DOHH2 (cell line): ENCODE data around the gene YWHAQ.
"Not testable (repeated sequence)": the region's sequence is repeated elsewhere in the genome, so short reads cannot be mapped to it uniquely, and the experiment has no call there.

Experiments used
- H3F3A ChIP-seq: fragments of 200-600 bp; sonication (generic), shearing (Covaris generic); 2 replicates; pipeline ENCODE4 v1.6.0; 2016; ENCODE audit warnings: antibody characterized with exemption, mild to moderate bottlenecking; ENCODE audit not compliant: control insufficient read depth, insufficient read depth
- H3K27ac ChIP-seq: fragments of 200-600 bp; sonication (generic); 2 replicates; pipeline ENCODE4 v1.5.1; 2014; ENCODE audit warnings: low read depth, mild to moderate bottlenecking, low read length, moderate library complexity
- H3K27me3 ChIP-seq: fragments of 200-600 bp; sonication (generic); 2 replicates; pipeline ENCODE4 v1.6.1; 2014; ENCODE audit warnings: mild to moderate bottlenecking, low read length, mixed read lengths; ENCODE audit not compliant: control insufficient read depth
- H3K36me3 ChIP-seq: fragments of 200-600 bp; sonication (generic); 2 replicates; pipeline ENCODE4 v1.6.1; 2014; ENCODE audit warnings: mild to moderate bottlenecking, low read length, moderate library complexity, mixed read lengths; ENCODE audit not compliant: control insufficient read depth
- H3K4me1 ChIP-seq: fragments of 200-600 bp; sonication (generic); 2 replicates; pipeline ENCODE4 v1.6.1; 2014; ENCODE audit warnings: mild to moderate bottlenecking, low read length, mixed read lengths; ENCODE audit not compliant: control insufficient read depth
- H3K4me2 ChIP-seq: fragments of 200-600 bp; sonication (generic); 2 replicates; pipeline ENCODE4 v1.6.0; 2014; ENCODE audit warnings: mild to moderate bottlenecking, low read length, moderate library complexity
- H3K4me3 ChIP-seq: fragments of 200-600 bp; sonication (generic); 2 replicates; pipeline ENCODE4 v1.5.1; 2014; ENCODE audit warnings: mild to moderate bottlenecking, low read length, mixed read lengths
- H3K79me2 ChIP-seq: fragments of 200-600 bp; sonication (generic); 2 replicates; pipeline ENCODE4 v1.6.1; 2014; ENCODE audit warnings: mild to moderate bottlenecking, low read length, mixed read lengths; ENCODE audit not compliant: control insufficient read depth
- H3K9me2 ChIP-seq: fragments of 200-600 bp; sonication (generic); replicated peaks from 2 replicates; pipeline ENCODE4 v1.6.1; 2014; ENCODE audit warnings: mild to moderate bottlenecking, low read length, mixed read lengths; ENCODE audit not compliant: control insufficient read depth
- H3K9me3 ChIP-seq: fragments of 200-600 bp; sonication (generic); 2 replicates; pipeline ENCODE4 v1.6.1; 2014; ENCODE audit warnings: antibody characterized with exemption, low read length, mixed read lengths; ENCODE audit not compliant: control insufficient read depth, insufficient read depth
- H4K20me1 ChIP-seq: fragments of 200-600 bp; sonication (generic); 2 replicates; pipeline ENCODE4 v1.6.0; 2014; ENCODE audit warnings: low read depth, mild to moderate bottlenecking, antibody characterized with exemption, low read length, moderate library complexity; ENCODE audit not compliant: control insufficient read depth, insufficient read depth
- EZH2phosphoT487 ChIP-seq: fragments of 200-600 bp; sonication (generic); IDR thresholded peaks from 2 replicates; pipeline ENCODE4 v1.6.1; 2017; ENCODE audit warnings: borderline replicate concordance, mild to moderate bottlenecking, antibody characterized with exemption, low read length, moderate library complexity, mixed read lengths
- TF ChIP-seq, protein P1 (sequence below): fragments of 200-600 bp; sonication (generic); IDR thresholded peaks from one replicate; pipeline ENCODE4 v1.5.1; 2014; ENCODE audit warnings: antibody characterized with exemption, mild to moderate bottlenecking, low read depth, low read length; ENCODE audit not compliant: poor library complexity, severe bottlenecking

The YWHAQ gene

DNA sequence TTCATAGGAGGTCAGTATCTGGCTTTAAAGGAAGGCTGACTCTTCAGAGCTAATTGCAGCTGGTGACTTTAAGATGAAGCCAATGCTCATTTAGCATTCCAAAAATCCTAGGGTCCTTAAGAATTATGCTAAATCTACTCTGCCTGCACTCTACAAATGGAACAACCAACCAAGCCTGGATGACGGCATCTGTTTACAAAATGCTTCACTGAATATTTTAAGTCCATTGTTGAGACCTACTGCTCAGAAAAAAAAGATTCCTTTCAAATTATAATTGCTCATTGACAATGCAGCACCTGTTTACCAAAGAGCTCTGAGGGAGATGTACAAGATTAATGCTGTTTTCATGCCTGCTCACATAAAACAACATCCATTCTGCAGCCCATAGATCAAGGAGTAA, 31.4 kb downstream of the YWHAQ start:
- peaks cover 25% of the 10 kb centered on the region for H3K4me1 ChIP-seq
- H3K9me3 ChIP-seq = no peaks in the 10 kb centered on the region
- H3K9me2 ChIP-seq = no peaks in the 10 kb centered on the region
- H3K27ac ChIP-seq = no peak overlapping the region
- peaks cover 98% of the 10 kb centered on the region for H3K79me2 ChIP-seq
- 0 out of 2 replicates have a peak, but pooled peaks cover 8% of the 10 kb centered on the region for H3F3A ChIP-seq
- no peaks in the 10 kb centered on the region for H3K27me3 ChIP-seq
- TF ChIP-seq EZH2phosphoT487 = no peak
- TF ChIP-seq, protein P1, sequence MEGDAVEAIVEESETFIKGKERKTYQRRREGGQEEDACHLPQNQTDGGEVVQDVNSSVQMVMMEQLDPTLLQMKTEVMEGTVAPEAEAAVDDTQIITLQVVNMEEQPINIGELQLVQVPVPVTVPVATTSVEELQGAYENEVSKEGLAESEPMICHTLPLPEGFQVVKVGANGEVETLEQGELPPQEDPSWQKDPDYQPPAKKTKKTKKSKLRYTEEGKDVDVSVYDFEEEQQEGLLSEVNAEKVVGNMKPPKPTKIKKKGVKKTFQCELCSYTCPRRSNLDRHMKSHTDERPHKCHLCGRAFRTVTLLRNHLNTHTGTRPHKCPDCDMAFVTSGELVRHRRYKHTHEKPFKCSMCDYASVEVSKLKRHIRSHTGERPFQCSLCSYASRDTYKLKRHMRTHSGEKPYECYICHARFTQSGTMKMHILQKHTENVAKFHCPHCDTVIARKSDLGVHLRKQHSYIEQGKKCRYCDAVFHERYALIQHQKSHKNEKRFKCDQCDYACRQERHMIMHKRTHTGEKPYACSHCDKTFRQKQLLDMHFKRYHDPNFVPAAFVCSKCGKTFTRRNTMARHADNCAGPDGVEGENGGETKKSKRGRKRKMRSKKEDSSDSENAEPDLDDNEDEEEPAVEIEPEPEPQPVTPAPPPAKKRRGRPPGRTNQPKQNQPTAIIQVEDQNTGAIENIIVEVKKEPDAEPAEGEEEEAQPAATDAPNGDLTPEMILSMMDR = no peak
- H3K36me3 ChIP-seq = peaks cover 41% of the 10 kb centered on the region
- peaks cover 11% of the 10 kb centered on the region; the same call in 1 of the 2 replicates for H4K20me1 ChIP-seq
- H3K4me3 ChIP-seq = no peak overlapping the region
- H3K4me2 ChIP-seq = no peak overlapping the region

DNA sequence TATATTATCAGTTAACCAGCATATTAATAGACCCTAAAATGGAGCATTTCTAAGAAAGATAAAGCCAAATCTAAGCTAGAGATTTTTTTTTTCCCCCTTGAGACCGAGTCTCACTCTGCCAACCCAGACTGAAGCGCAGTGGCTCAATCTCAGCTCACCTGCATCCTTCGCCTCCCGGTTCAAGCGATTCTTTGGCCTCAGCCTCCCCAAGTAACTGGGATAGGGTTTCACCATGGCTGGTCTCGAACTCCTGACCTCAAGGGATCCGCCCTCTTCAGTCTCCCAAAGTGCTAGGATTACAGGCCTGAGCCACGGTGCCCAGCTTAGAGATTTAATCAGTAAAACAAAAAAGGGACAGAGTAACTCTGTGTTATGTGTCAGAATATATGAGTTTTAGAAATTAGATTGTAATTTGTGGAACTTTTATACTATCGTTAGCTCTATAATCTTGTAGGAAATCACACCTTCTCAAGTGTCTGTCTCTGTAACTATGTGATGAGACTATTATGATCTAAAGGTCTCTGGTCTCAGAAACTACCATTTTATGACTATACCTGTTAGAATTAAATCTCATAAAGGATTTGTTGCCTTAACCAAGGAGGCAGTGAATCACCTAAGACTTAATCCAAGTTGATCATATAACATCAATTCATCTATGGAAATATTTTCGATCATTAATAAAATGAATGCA, 34.0 kb downstream of the YWHAQ start:
- H3F3A ChIP-seq = 0 out of 2 replicates have a peak, but pooled peaks cover 8% of the 10 kb centered on the region
- no peaks in the 10 kb centered on the region for H3K9me3 ChIP-seq
- peaks cover 98% of the 10 kb centered on the region for H3K79me2 ChIP-seq
- TF ChIP-seq, protein P1 = no peak
- no peak for TF ChIP-seq EZH2phosphoT487
- peaks cover 48% of the 10 kb centered on the region for H3K36me3 ChIP-seq
- peaks cover 25% of the 10 kb centered on the region for H3K4me1 ChIP-seq
- no peak overlapping the region for H3K4me3 ChIP-seq
- peaks cover 11% of the 10 kb centered on the region; the same call in 1 of the 2 replicates for H4K20me1 ChIP-seq
- no peaks in the 10 kb centered on the region for H3K27me3 ChIP-seq
- no peak overlapping the region for H3K27ac ChIP-seq
- no peaks in the 10 kb centered on the region for H3K9me2 ChIP-seq
- H3K4me2 ChIP-seq = peak overlapping the region; percentile 5; the same call in 1 of the 2 replicates

DNA sequence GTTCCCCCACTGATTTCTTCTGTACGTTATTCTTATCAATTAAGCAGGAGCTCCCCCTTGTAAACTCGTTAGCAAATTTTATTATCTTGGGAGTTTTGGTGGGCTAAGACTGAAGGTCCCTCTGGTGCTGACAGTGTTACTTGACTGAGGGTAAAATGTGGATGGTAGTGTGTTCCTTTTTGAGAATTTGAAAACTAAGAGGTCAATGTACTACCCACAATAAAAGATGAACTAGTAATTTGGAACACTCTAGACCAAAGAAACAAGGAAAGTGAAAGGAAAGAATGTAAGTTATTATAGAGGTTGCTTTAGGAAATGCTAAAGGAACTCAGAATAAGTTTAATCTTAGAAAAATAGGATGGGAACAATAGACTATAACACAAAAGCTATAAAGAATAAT, 35.1 kb downstream of the YWHAQ start:
- H3K9me3 ChIP-seq = no peaks in the 10 kb centered on the region
- H3K36me3 ChIP-seq = peaks cover 50% of the 10 kb centered on the region
- peaks cover 11% of the 10 kb centered on the region; the same call in 1 of the 2 replicates for H4K20me1 ChIP-seq
- H3K9me2 ChIP-seq = no peaks in the 10 kb centered on the region
- H3K4me2 ChIP-seq = no peak overlapping the region
- no peak overlapping the region for H3K27ac ChIP-seq
- H3F3A ChIP-seq = 0 out of 2 replicates have a peak, but pooled peaks cover 8% of the 10 kb centered on the region
- H3K79me2 ChIP-seq = peaks cover 98% of the 10 kb centered on the region
- H3K4me3 ChIP-seq = no peak overlapping the region
- TF ChIP-seq, protein P1 = no peak
- TF ChIP-seq EZH2phosphoT487 = no peak
- no peaks in the 10 kb centered on the region for H3K27me3 ChIP-seq
- H3K4me1 ChIP-seq = peaks cover 25% of the 10 kb centered on the region

DNA sequence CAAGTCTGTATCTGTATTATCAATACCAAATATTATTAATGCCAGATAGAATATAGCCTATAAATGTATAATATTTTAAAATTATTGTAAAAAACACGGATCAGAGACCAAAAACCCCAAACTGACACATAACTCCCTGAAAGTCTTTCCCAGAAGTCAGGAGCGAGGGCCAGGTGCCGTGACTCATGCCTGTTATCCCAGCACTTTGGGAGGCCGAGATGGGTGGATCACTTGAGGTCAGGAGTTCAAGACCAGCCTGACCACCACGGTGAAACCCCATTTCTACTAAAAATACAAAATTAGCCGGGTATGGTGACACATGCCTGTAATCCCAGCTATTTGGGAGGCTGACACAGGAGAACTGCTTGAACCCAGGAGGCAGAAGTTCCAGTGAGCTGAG, 35.5 kb downstream of the YWHAQ start:
- not testable (repeated sequence) for H3F3A ChIP-seq, H3K4me2 ChIP-seq

More for the DNA sequence above, 35.5 kb downstream of the YWHAQ start:
- Histone ChIP-seq H3K36me3 (peaks cover 50% of the 10 kb centered on the region), H3K4me1 (peaks cover 24% of the 10 kb centered on the region), H3K79me2 (peaks cover 95% of the 10 kb centered on the region), H4K20me1 (peaks cover 11% of the 10 kb centered on the region; the same call in 1 of the 2 replicates)
- not testable (repeated sequence) for H3K9me3 ChIP-seq, H3K27ac ChIP-seq, H3K27me3 ChIP-seq, H3K4me3 ChIP-seq, H3K9me2 ChIP-seq
